Activated CD8-positive, alpha-beta memory T cell treated with anti-CD3 and anti-CD28 coated beads, Interleukin-2, amount 50 U/mL, for 4 hours (primary cell): Measurements from ENCODE around the gene NOCT.
"Not testable (repeated sequence)": the region's sequence is repeated elsewhere in the genome, so short reads cannot be mapped to it uniquely, and the experiment has no call there.

ENCODE experiments used
- DNase-seq: peaks from one replicate; pipeline ENCODE4 v3.0.0-alpha.2; 2020

Gene NOCT

GRCh38 chr4:139015269-139015947, at the start of gene NOCT:
TSS of gene NOCT (plus strand) at chr4:139015781. CDS start at chr4:139015982, 201 bp downstream.
- peak; percentile 90 for DNase-seq

- no peak for DNase-seq
Observed at GRCh38 chr4:138967313-138967712, 48.3 kb upstream of the NOCT start.

GRCh38 chr4:138972956-138973801, 42.4 kb upstream of the NOCT start:
- no peak for DNase-seq

GRCh38 chr4:138975225-138975624, 40.4 kb upstream of the NOCT start:
- DNase-seq: no peak

- no peak for DNase-seq
Observed at GRCh38 chr4:138976526-138976925, 39.1 kb upstream of the NOCT start.

- DNase-seq: no peak
Observed at GRCh38 chr4:138977524-138977923, 38.1 kb upstream of the NOCT start.

- DNase-seq: no peak
Observed at GRCh38 chr4:138978028-138978585, 37.5 kb upstream of the NOCT start.

- DNase-seq: no peak
Observed at GRCh38 chr4:138978600-138978999, 37.0 kb upstream of the NOCT start.

- no peak for DNase-seq
Observed at GRCh38 chr4:138979742-138980141, 35.8 kb upstream of the NOCT start.

GRCh38 chr4:138981930-138982390, 33.6 kb upstream of the NOCT start:
- DNase-seq: no peak

GRCh38 chr4:138982754-138983153, 32.8 kb upstream of the NOCT start:
- no peak for DNase-seq

- no peak for DNase-seq
Observed at GRCh38 chr4:138983690-138984089, 31.9 kb upstream of the NOCT start.

- DNase-seq: no peak
Observed at GRCh38 chr4:138984647-138985046, 30.9 kb upstream of the NOCT start.

- no peak for DNase-seq
Observed at GRCh38 chr4:138992676-138993075, 22.9 kb upstream of the NOCT start.

GRCh38 chr4:138996090-138996489, 19.5 kb upstream of the NOCT start:
- no peak for DNase-seq

- no peak for DNase-seq
Observed at GRCh38 chr4:138999666-139000065, 15.9 kb upstream of the NOCT start.

- not testable (repeated sequence) for DNase-seq
Observed at GRCh38 chr4:139000134-139000533, 15.4 kb upstream of the NOCT start.

- DNase-seq: not testable (repeated sequence)
Observed at GRCh38 chr4:139001430-139001829, 14.2 kb upstream of the NOCT start.

GRCh38 chr4:139003668-139004067, 11.9 kb upstream of the NOCT start:
- not testable (repeated sequence) for DNase-seq

- DNase-seq: no peak
Observed at GRCh38 chr4:139005774-139006173, 9.8 kb upstream of the NOCT start.

- DNase-seq: no peak
Observed at GRCh38 chr4:139007640-139008039, 7.9 kb upstream of the NOCT start.

GRCh38 chr4:139008278-139008677, 7.3 kb upstream of the NOCT start:
- not testable (repeated sequence) for DNase-seq

- no peak for DNase-seq
Observed at GRCh38 chr4:139009702-139010101, 5.9 kb upstream of the NOCT start.
